Osteoblast (primary cell): ENCODE measurements around the gene EXOSC1. TPM values are rescaled to one million over a fixed set of nuclear protein-coding genes. Genes with fewer than 3 reads are reported as not detected.

Source experiments
- DNase-seq: peaks from one replicate; pipeline ENCODE4 v3.0.0; 2011; ENCODE audit warnings: low spot score, mixed read lengths; ENCODE audit not compliant: insufficient read length; ENCODE audit errors: missing footprints
- H2AFZ ChIP-seq: 2 replicates; pipeline ENCODE4 v1.6.0; 2011; ENCODE audit warnings: mild to moderate bottlenecking, low read length
- H3K27ac ChIP-seq: 2 replicates; pipeline ENCODE4 v1.5.1; 2011; ENCODE audit warnings: mild to moderate bottlenecking, low read depth, low read length, moderate library complexity
- H3K27me3 ChIP-seq: 2 replicates; pipeline ENCODE4 v1.6.0; 2012; ENCODE audit warnings: mild to moderate bottlenecking, control low read depth, inconsistent platforms, low read length, moderate library complexity; ENCODE audit not compliant: insufficient read depth
- H3K36me3 ChIP-seq: 2 replicates; pipeline ENCODE4 v1.5.1; 2011; ENCODE audit warnings: mild to moderate bottlenecking, low read length, control low read depth, moderate library complexity; ENCODE audit not compliant: insufficient read depth
- H3K4me1 ChIP-seq: 2 replicates; pipeline ENCODE4 v1.5.1; 2011; ENCODE audit warnings: mild to moderate bottlenecking, low read length, control low read depth, moderate library complexity; ENCODE audit not compliant: insufficient read depth
- H3K4me2 ChIP-seq: 2 replicates; pipeline ENCODE4 v1.6.0; 2011; ENCODE audit warnings: mild to moderate bottlenecking, low read length; ENCODE audit not compliant: insufficient read depth
- H3K4me3 ChIP-seq: fragments of 200-600 bp; sonication (generic); 3 replicates; pipeline ENCODE4 v1.5.1; 2012; ENCODE audit warnings: mild to moderate bottlenecking, low read length, inconsistent platforms; ENCODE audit not compliant: insufficient read depth
- H3K79me2 ChIP-seq: 2 replicates; pipeline ENCODE4 v1.6.0; 2012; ENCODE audit warnings: mild to moderate bottlenecking, low read length, control low read depth, inconsistent platforms; ENCODE audit not compliant: insufficient read depth
- H3K9me3 ChIP-seq: 2 replicates; pipeline ENCODE4 v1.5.1; 2011; ENCODE audit warnings: low read depth, low read length, control low read depth
- H4K20me1 ChIP-seq: 2 replicates; pipeline ENCODE4 v1.6.0; 2012; ENCODE audit warnings: mild to moderate bottlenecking, low read length, control low read depth; ENCODE audit not compliant: insufficient read depth
- total RNA-seq: library from RNA; depleted of rRNA; stranded (reverse); fragments of >200 nt; gene quantifications from 2 replicates; pipeline ENCODE4 v1.2.3, GENCODE V29; 2012
- TF ChIP-seq, protein P1 (sequence below): IDR thresholded peaks from 2 replicates; pipeline ENCODE4 v1.5.1; 2011; ENCODE audit warnings: mild to moderate bottlenecking, low read depth, low read length, moderate library complexity; ENCODE audit errors: extremely low read depth

The EXOSC1 gene
- total RNA-seq, 1 donor: 40.2 TPM

DNA sequence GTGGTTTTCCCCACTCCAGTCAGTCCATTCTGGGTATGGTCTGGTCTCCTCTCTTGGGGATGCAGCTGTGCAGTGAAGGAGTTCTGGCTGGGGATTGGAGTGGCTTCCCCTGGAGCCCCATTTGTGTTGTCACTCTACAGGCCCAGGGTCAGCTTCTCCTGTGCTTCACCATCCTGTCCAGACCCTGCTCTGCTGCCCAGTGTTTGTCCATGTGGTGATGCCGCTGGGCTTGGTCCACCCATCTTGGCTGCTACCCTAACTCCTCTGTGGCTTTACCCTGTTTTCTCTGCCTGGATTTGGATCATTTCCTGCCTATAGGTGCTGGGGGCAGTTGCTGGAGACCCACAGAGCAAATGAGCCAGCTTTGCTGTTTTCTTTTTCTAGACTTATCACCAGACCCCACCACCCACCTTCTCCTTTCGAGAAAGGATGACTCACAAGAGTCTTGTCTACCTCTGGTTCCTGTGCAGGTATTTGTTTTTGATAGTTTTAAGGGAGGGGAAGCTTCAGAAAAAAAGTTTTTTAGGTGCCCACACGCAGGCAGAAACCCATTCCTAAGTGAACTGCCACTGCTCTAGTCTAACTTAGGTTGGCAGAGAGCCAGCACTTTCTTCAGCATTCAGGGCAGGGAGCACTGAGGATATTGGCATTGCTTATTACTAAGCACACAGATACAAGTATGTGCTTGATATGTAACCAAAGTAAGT lies 8.7 kb upstream of the EXOSC1 start:
- no peak for DNase-seq
- no peak overlapping the region for H3K27ac ChIP-seq
- H3K79me2 ChIP-seq: peaks cover 69% of the 10 kb centered on the region
- H3K9me3 ChIP-seq: no peaks in the 10 kb centered on the region
- H3K36me3 ChIP-seq: peaks cover 59% of the 10 kb centered on the region
- H3K27me3 ChIP-seq: no peaks in the 10 kb centered on the region
- no peak overlapping the region for H3K4me2 ChIP-seq
- TF ChIP-seq, protein P1, sequence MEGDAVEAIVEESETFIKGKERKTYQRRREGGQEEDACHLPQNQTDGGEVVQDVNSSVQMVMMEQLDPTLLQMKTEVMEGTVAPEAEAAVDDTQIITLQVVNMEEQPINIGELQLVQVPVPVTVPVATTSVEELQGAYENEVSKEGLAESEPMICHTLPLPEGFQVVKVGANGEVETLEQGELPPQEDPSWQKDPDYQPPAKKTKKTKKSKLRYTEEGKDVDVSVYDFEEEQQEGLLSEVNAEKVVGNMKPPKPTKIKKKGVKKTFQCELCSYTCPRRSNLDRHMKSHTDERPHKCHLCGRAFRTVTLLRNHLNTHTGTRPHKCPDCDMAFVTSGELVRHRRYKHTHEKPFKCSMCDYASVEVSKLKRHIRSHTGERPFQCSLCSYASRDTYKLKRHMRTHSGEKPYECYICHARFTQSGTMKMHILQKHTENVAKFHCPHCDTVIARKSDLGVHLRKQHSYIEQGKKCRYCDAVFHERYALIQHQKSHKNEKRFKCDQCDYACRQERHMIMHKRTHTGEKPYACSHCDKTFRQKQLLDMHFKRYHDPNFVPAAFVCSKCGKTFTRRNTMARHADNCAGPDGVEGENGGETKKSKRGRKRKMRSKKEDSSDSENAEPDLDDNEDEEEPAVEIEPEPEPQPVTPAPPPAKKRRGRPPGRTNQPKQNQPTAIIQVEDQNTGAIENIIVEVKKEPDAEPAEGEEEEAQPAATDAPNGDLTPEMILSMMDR: no peak
- peaks cover 41% of the 10 kb centered on the region for H4K20me1 ChIP-seq
- no peak overlapping the region for H2AFZ ChIP-seq
- no peaks in the 10 kb centered on the region for H3K4me1 ChIP-seq
- no peak overlapping the region for H3K4me3 ChIP-seq

DNA sequence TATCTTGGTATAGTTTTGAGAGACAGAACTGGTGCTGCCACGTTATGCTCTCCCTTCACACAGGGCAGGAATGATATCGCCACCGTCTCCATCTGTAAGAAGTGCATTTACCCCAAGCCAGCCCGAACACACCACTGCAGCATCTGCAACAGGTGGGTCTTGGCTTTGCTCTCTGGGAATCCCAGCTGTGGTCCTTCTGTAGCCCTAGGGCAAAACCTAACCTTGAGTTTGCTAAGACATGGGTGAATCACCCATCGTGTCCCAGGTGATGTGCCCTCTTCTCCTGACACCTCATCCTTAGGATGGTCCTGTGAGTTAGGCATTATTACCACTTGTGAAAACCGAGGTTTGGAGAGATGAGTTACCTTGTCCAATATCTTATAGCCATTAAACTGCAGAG lies 6.5 kb upstream of the EXOSC1 start:
- H3K27ac ChIP-seq: no peak overlapping the region
- H4K20me1 ChIP-seq: peaks cover 50% of the 10 kb centered on the region
- H3K79me2 ChIP-seq: peaks cover 85% of the 10 kb centered on the region
- TF ChIP-seq, protein P1: no peak
- H3K36me3 ChIP-seq: peaks cover 43% of the 10 kb centered on the region
- no peak for DNase-seq
- peaks cover 7% of the 10 kb centered on the region for H3K4me1 ChIP-seq
- no peak overlapping the region for H3K4me3 ChIP-seq
- no peak overlapping the region for H3K4me2 ChIP-seq
- no peaks in the 10 kb centered on the region for H3K9me3 ChIP-seq
- no peaks in the 10 kb centered on the region for H3K27me3 ChIP-seq
- no peak overlapping the region for H2AFZ ChIP-seq

DNA sequence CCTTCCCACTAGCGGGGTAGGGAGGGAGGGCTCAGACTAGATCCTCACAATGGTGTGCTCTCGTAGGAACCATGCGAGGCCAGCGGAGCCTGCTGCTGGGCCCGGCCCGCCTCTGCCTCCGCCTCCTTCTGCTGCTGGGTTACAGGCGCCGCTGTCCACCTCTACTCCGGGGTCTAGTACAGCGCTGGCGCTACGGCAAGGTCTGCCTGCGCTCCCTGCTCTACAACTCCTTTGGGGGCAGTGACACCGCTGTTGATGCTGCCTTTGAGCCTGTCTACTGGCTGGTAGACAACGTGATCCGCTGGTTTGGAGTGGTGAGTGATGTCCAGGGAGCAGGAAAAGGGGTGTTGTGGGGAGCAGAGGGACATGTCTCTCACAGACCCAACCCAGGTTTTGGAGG lies 5.8 kb upstream of the EXOSC1 start:
- Histone ChIP-seq H3K4me3 (no peak overlapping the region), H3K27ac (no peak overlapping the region), H3K9me3 (no peaks in the 10 kb centered on the region), H4K20me1 (peaks cover 52% of the 10 kb centered on the region), H3K79me2 (peaks cover 88% of the 10 kb centered on the region), H3K36me3 (peaks cover 35% of the 10 kb centered on the region), H3K27me3 (no peaks in the 10 kb centered on the region), H3K4me1 (peaks cover 13% of the 10 kb centered on the region), H3K4me2 (no peak overlapping the region), H2AFZ (no peak overlapping the region)
- no peak for DNase-seq
- TF ChIP-seq, protein P1: no peak

DNA sequence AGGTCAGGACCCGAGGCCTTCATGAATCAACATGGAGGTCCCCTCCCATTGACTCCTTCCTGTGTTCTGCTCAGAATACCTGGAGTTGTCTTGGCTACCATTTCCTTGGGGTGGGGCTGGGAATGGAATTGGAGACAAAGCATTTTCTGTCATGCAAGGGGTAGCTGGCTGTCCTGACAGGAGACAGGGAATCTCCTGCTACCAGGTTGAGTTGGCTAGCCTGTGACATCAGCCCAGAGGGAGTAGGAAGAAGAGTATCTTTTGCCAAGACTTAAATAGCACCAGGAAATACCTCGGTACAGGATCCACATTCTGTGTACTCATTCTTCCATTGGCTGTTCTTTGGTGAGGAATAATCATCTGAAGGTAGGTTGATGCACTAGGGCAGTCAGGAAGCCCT lies 5.0 kb upstream of the EXOSC1 start:
- no peak overlapping the region for H2AFZ ChIP-seq
- peaks cover 13% of the 10 kb centered on the region for H3K4me1 ChIP-seq
- peaks cover 52% of the 10 kb centered on the region for H4K20me1 ChIP-seq
- H3K79me2 ChIP-seq: peaks cover 90% of the 10 kb centered on the region
- H3K4me3 ChIP-seq: no peak overlapping the region
- TF ChIP-seq, protein P1: no peak
- H3K4me2 ChIP-seq: no peak overlapping the region
- no peaks in the 10 kb centered on the region for H3K9me3 ChIP-seq
- H3K27ac ChIP-seq: no peak overlapping the region
- H3K27me3 ChIP-seq: no peaks in the 10 kb centered on the region
- peak; percentile 71 for DNase-seq
- H3K36me3 ChIP-seq: peaks cover 28% of the 10 kb centered on the region
